GM10248 (cell line): ENCODE measurements around the gene GINS2.

ENCODE experiments used
- CTCF ChIA-PET: fragments of 300-600 bp; sonication (Branson Sonifier 250); formaldehyde crosslinking; extraction: SDS; loops from one replicate; lab custom pipeline; 2021; ENCODE audit warnings: antibody characterized with exemption; lab: Yijun Ruan, JAX
- POLR2A ChIA-PET: fragments of 350-650 bp; sonication (Branson Sonifier 250); formaldehyde crosslinking; extraction: SDS; loops from one replicate; lab custom pipeline; 2020; ENCODE audit warnings: antibody characterized with exemption; lab: Yijun Ruan, JAX
- DNase-seq: peaks from one replicate; pipeline ENCODE4 v3.0.0; 2012; ENCODE audit errors: extremely low spot score
- TF ChIP-seq, protein P1 (sequence below): IDR thresholded peaks from 2 replicates; pipeline ENCODE4 v1.5.1; 2012; ENCODE audit warnings: mild to moderate bottlenecking, low read depth; ENCODE audit errors: extremely low read depth, missing control alignments, control extremely low read depth

Gene GINS2

DNA sequence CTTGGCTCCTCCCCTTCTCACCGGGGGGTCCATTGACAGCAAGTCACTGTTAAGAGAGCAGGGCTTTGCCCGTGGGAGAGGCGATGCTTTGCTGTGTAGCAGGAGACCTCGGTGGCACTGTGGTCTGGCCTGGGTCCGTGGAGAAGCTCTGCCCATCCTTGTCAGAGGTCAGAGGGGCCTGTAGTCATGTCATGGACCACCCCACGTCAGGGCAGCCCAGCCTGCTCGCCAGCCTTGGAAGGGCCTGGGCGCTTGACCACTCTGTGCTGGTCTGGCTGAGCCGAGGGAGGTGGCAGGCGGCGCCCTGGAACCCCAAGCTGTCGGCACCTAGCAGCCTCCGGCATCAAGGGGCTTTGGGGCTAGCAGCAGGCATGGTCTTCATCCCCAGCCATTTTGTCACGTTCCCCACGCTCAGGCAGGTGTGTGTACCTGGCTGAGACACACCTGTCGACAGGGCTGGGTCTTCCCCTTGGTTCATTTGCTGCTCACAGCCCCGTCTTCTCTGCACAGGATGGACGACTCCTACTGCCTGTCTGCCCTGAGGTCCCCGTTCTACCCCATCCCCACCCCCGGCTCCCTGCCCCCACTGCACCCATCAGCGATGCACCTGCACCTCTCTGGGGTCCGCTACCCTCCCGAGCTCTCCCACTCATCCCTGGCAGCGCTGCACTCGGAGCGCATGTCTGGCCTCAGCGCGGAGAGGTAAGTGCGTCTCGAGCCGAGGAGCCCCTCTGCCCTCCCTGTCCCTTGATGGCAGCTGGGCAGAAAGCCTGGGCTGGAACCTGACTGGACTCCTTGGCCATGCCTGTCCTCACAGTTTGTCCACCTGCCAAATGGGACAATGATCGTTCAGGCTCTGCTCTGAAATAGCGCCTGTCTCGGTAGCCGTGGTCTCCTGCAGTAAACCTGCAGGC is 33.3 kb downstream of the GINS2 start:
- POLR2A ChIA-PET, result no interaction called here
- no peak for DNase-seq
- CTCF ChIA-PET, result interaction anchor here (1.1 to 4.1 kb wide), 3 partner anchors 12 to 19 kb away, joined by 3 to 28 read pairs (median 3); no protein-coding TSS in a partner anchor
- TF ChIP-seq, protein P1, sequence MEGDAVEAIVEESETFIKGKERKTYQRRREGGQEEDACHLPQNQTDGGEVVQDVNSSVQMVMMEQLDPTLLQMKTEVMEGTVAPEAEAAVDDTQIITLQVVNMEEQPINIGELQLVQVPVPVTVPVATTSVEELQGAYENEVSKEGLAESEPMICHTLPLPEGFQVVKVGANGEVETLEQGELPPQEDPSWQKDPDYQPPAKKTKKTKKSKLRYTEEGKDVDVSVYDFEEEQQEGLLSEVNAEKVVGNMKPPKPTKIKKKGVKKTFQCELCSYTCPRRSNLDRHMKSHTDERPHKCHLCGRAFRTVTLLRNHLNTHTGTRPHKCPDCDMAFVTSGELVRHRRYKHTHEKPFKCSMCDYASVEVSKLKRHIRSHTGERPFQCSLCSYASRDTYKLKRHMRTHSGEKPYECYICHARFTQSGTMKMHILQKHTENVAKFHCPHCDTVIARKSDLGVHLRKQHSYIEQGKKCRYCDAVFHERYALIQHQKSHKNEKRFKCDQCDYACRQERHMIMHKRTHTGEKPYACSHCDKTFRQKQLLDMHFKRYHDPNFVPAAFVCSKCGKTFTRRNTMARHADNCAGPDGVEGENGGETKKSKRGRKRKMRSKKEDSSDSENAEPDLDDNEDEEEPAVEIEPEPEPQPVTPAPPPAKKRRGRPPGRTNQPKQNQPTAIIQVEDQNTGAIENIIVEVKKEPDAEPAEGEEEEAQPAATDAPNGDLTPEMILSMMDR, result no peak

DNA sequence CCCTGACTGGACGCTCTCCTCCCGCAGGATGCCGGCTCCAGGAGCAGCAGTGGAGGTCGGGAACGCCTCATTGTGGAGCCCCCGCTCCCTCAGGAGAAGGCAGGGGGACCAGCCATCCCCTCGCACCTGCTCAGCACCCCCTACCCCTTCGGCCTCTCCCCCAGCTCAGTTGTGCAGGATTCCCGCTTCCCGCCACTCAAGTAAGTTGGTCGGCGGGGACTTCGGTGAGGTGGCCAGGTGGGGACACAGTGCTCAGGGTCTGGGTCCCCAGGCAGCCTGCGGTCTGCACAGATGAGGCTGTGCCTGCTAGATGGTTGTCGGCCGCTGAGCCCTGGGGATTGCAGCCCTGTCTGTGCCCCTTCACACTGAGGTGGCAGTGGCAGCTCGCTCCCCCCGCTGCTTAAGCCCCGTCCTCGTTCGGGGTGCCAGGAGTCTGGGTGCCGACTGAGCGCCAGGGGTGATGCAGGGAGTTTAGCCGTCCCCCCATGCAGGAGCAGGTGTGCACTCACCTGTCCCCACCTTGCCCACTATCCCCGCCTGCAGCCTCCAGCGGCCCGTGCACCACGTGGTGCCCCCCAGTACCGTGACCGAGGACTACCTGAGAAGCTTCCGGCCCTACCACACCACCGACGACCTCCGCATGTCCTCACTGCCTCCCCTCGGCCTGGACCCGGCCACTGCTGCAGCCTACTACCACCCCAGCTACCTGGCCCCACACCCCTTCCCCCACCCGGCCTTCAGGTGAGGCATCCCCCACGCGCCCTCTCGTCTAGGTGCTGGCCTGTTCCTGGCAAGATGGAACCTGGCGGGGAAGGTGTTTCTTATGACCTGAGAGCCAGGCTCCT is 34.3 kb downstream of the GINS2 start:
- ChIA-PET CTCF (no interaction called here), POLR2A (no interaction called here)
- no peak for DNase-seq
- TF ChIP-seq, protein P1, result no peak

DNA sequence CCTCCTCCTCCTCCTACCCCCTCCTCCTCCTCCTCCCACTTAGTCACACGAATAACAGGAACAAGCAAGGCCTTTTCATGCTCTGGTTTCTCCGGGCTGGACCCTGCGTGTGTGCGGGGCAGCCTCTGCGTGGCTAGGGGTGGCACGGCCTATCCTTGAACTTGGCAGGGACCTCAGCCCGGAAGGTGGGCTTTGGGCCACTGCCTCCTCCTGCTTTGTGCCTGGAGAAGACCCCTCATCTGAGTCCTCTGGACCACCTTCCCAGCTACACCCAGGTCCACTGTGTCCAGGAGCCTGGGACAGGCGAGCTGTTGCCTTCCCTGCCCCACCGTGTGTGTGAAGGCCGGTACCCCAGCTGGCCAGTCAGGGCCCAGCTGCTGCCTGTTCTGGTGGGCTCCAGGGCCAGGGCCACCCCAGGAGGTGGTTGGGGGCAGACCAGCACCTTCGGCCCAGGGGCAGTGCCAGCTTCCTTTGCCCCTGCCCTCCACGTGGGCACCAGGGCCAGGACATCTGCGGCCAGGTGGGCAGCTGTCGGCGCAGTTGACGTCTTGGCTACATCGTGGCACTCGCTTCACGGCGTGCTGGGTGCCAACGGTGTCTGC is 35.4 kb downstream of the GINS2 start:
- no peak for DNase-seq
- TF ChIP-seq, protein P1, result no peak
- ChIA-PET CTCF (no interaction called here), POLR2A (no interaction called here)

DNA sequence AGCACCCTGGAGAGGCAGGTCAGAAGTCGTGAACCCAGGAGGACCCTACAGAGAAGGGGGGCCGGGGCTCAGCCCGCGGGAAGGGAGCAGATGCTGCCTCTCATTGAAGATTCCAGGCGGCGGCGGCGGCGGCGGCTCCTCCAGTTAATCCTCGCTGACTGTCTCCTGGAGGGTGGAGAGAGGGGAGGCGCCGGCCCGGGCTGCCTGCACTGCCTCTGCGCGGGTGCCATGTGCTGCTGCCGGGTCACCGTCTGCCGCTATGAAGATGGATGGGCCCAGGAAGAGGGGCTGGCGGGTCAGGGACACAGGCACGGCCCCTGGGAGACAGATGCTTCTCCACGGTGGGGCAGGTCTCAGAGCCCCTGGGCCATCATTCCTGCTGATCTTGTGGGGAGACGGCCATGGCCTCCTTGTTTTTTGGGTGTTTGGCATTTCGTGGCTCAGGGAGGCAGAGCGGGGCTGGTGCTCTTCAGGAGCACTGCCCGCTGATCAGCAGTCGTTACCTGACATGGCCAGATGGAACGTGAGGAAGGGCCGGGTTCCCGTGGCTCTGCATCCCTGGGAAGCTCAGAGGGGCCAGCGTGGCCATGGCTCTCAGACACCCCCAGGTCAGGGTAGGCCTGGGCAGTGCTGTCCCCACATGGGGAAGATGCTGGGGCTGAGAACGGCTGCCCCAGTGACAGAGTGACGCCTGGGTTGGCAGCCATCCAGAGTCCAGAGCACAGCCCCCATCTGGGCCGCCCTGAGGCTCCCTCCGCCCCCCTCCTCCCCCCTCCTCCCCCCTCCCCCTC is 36.1 kb downstream of the GINS2 start:
- ChIA-PET CTCF (no interaction called here), POLR2A (no interaction called here)
- TF ChIP-seq, protein P1, result no peak
- DNase-seq, result no peak

DNA sequence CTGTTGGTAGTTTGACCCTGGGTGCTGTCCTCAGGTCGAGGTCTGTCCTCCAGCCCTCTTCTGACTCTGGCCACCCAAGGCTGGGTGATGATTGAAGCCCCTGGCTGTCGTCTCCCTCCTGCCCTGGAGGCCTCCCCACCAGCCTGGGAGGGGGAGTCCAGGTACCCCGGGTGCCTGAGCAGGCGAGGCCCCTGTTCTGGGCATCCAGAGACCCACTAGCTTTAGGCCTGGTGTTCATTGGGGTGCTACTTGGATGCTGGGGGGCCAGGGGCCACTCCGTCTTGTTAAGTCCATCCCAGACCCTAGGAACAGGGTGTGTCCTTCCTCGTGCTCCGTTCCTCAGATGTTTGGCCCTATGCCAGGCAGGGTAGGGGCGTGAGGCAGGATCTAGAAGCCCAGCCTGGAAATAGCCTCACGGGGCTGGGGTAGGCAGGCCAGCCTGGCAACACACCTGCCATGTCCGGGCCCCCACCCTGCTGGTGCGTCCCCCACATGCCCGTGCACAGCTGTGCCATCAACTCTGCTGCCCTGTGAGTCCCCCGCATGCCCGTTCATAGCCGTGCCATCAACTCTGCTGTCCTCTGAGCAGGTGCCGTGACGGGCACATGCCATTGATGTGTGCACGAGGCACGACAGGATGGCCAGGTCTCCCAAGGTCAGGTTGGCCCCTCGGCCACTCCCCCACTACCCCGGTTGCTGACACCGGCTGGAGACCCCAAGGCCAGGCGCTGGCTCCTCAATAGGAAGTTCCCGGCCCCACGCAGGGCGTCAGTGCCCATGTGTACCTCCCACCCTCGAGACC is 36.9 kb downstream of the GINS2 start:
- TF ChIP-seq, protein P1, result no peak
- CTCF ChIA-PET, result no interaction called here
- POLR2A ChIA-PET, result no interaction called here
- no peak for DNase-seq
